ENCODE data around the gene MGA. TPM values are rescaled to one million over a fixed set of nuclear protein-coding genes. Genes with fewer than 3 reads are reported as not detected.

MGA gene
- total and polyA plus RNA-seq, 4 donors = 2.7 to 86.2 (median 14.1) TPM

GRCh38 chr15:41812820-41813375 is 152.7 kb downstream of the MGA start:
- H3K9me3 ChIP-seq (ENCODE audit: control insufficient read depth in 4 of 4, insufficient read depth in 3 of 4, low read length in 3 of 4) = peaks cover 0 to 3% (median 0%) of the 10 kb centered on the region in 4 donors
- no peak overlapping the region for H3K4me3 ChIP-seq
- no peak overlapping the region for H3K27ac ChIP-seq (ENCODE audit: low read depth in 1 of 2, low read length in 1 of 2)
- TF ChIP-seq, protein P1, sequence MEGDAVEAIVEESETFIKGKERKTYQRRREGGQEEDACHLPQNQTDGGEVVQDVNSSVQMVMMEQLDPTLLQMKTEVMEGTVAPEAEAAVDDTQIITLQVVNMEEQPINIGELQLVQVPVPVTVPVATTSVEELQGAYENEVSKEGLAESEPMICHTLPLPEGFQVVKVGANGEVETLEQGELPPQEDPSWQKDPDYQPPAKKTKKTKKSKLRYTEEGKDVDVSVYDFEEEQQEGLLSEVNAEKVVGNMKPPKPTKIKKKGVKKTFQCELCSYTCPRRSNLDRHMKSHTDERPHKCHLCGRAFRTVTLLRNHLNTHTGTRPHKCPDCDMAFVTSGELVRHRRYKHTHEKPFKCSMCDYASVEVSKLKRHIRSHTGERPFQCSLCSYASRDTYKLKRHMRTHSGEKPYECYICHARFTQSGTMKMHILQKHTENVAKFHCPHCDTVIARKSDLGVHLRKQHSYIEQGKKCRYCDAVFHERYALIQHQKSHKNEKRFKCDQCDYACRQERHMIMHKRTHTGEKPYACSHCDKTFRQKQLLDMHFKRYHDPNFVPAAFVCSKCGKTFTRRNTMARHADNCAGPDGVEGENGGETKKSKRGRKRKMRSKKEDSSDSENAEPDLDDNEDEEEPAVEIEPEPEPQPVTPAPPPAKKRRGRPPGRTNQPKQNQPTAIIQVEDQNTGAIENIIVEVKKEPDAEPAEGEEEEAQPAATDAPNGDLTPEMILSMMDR (IDR thresholded peaks at IDR 0.05; ENCODE audit: control extremely low read depth, extremely low read depth) = no peak
- H3K36me3 ChIP-seq (ENCODE audit: control insufficient read depth in 4 of 4, insufficient read depth in 4 of 4, low read length in 4 of 4) = peaks cover 5 to 45% (median 17%) of the 10 kb centered on the region in 4 donors
- WGBS, 2 donors = 95 to 96% methylated on average over 11 of the region's 11 CpGs
- DNase-seq (no peak), ATAC-seq (ENCODE audit: insufficient read depth, low FRiP score) (no peak)
- H3K4me1 ChIP-seq (ENCODE audit: control insufficient read depth in 5 of 5, insufficient read depth in 5 of 5, low read length in 5 of 5) = no peaks in the 10 kb centered on the region
- no peaks in the 10 kb centered on the region for H3K27me3 ChIP-seq (ENCODE audit: control insufficient read depth in 3 of 3, insufficient read depth in 3 of 3, low read length in 2 of 3)
- H3K9ac ChIP-seq (ENCODE audit: insufficient read depth in 1 of 2, low read length in 2 of 2) = no peak overlapping the region

DNA sequence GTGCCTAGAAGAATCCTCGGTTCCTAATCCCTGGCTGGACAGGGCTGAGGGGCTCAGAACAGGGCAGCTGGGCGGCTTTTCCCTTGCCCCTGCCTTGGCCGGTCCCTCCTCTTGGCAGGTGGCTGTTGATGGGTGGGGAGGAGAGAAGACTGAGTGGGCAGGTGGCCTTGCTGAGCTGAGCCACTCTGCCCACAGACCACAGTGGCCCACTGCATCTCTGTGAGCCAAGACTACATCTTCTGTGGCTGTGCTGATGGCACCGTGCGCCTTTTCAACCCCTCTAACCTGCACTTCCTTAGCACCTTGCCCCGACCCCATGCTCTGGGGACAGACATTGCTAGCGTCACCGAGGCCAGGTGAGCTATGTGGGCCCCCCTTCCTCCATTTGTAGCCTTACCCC is 153.2 kb downstream of the MGA start:
- ATAC-seq (ENCODE audit: insufficient read depth, low FRiP score) = no peak
- Histone ChIP-seq H3K9me3 (ENCODE audit: control insufficient read depth in 4 of 4, insufficient read depth in 3 of 4, low read length in 3 of 4) (peaks cover 0 to 3% (median 0%) of the 10 kb centered on the region in 4 donors), H3K9ac (ENCODE audit: insufficient read depth in 1 of 2, low read length in 2 of 2) (no peak overlapping the region), H3K4me3 (no peak overlapping the region), H3K36me3 (ENCODE audit: control insufficient read depth in 4 of 4, insufficient read depth in 4 of 4, low read length in 4 of 4) (peaks cover 6 to 50% (median 22%) of the 10 kb centered on the region in 4 donors), H3K4me1 (ENCODE audit: control insufficient read depth in 5 of 5, insufficient read depth in 5 of 5, low read length in 5 of 5) (no peaks in the 10 kb centered on the region), H3K27me3 (ENCODE audit: control insufficient read depth in 3 of 3, insufficient read depth in 3 of 3, low read length in 2 of 3) (no peaks in the 10 kb centered on the region), H3K27ac (ENCODE audit: low read depth in 1 of 2, low read length in 1 of 2) (no peak overlapping the region)
- 95% methylated on average over 7 to 8 of the region's 8 CpGs for WGBS, 2 donors
- no peak for DNase-seq
- TF ChIP-seq, protein P1 (IDR thresholded peaks at IDR 0.05; ENCODE audit: control extremely low read depth, extremely low read depth) = no peak

DNA sequence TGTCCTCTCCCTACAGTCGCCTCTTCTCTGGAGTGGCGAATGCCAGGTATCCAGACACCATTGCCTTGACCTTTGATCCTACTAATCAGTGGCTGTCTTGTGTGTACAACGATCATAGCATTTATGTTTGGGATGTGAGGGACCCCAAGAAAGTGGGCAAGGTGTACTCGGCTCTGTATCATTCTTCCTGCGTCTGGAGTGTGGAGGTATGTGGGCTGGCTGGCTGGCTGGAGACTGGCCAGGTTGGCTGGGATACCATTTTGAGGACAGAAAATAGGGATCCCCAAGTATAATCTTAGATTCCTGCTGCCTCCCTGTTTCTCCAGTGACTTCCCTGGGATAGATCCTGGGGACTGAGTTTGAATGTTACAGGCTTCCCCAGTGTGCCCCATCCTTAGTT is 154.3 kb downstream of the MGA start:
- H3K4me3 ChIP-seq = no peak overlapping the region
- no peaks in the 10 kb centered on the region for H3K4me1 ChIP-seq (ENCODE audit: control insufficient read depth in 5 of 5, insufficient read depth in 5 of 5, low read length in 5 of 5)
- peaks cover 0 to 3% (median 0%) of the 10 kb centered on the region in 4 donors for H3K9me3 ChIP-seq (ENCODE audit: control insufficient read depth in 4 of 4, insufficient read depth in 3 of 4, low read length in 3 of 4)
- H3K27me3 ChIP-seq (ENCODE audit: control insufficient read depth in 3 of 3, insufficient read depth in 3 of 3, low read length in 2 of 3) = no peaks in the 10 kb centered on the region
- H3K27ac ChIP-seq (ENCODE audit: low read depth in 1 of 2, low read length in 1 of 2) = no peak overlapping the region
- ATAC-seq (ENCODE audit: insufficient read depth, low FRiP score) = no peak
- 90 to 92% methylated on average over 5 of the region's 5 CpGs for WGBS, 2 donors
- DNase-seq = no peak
- TF ChIP-seq, protein P1 (IDR thresholded peaks at IDR 0.05; ENCODE audit: control extremely low read depth, extremely low read depth) = no peak
- H3K36me3 ChIP-seq (ENCODE audit: control insufficient read depth in 4 of 4, insufficient read depth in 4 of 4, low read length in 4 of 4) = peaks cover 6 to 60% (median 29%) of the 10 kb centered on the region in 4 donors
- H3K9ac ChIP-seq (ENCODE audit: insufficient read depth in 1 of 2, low read length in 2 of 2) = no peak overlapping the region

- H3K4me3 ChIP-seq = no peak overlapping the region
- no peak overlapping the region for H3K9ac ChIP-seq (ENCODE audit: insufficient read depth in 1 of 2, low read length in 2 of 2)
- no peaks in the 10 kb centered on the region for H3K27me3 ChIP-seq (ENCODE audit: control insufficient read depth in 3 of 3, insufficient read depth in 3 of 3, low read length in 2 of 3)
- ATAC-seq (ENCODE audit: insufficient read depth, low FRiP score) (no peak), DNase-seq (no peak)
- H3K4me1 ChIP-seq (ENCODE audit: control insufficient read depth in 5 of 5, insufficient read depth in 5 of 5, low read length in 5 of 5) = no peaks in the 10 kb centered on the region
- TF ChIP-seq, protein P1 (IDR thresholded peaks at IDR 0.05; ENCODE audit: control extremely low read depth, extremely low read depth) = no peak
- peaks cover 0 to 3% (median 0%) of the 10 kb centered on the region in 4 donors for H3K9me3 ChIP-seq (ENCODE audit: control insufficient read depth in 4 of 4, insufficient read depth in 3 of 4, low read length in 3 of 4)
- H3K36me3 ChIP-seq (ENCODE audit: control insufficient read depth in 4 of 4, insufficient read depth in 4 of 4, low read length in 4 of 4) = peaks cover 6 to 77% (median 31%) of the 10 kb centered on the region in 4 donors
- WGBS, 2 donors = 97 to 98% methylated on average over 9 of the region's 9 CpGs
- H3K27ac ChIP-seq (ENCODE audit: low read depth in 1 of 2, low read length in 1 of 2) = no peak overlapping the region
These were observed 156.6 kb downstream of the MGA start for GRCh38 chr15:41816788-41817187.

All from lung (tissue), 12 donors.